ENCODE results near the gene TMEM183A.
"Not testable (repeated sequence)": the region's sequence is repeated elsewhere in the genome, so short reads cannot be mapped to it uniquely, and the experiment has no call there.

Gene TMEM183A

GRCh38 chr1:203006948-203007871 is at the start of gene TMEM183A:
TMEM183A (plus strand) TSS chr1:203007374; CDS start chr1:203007466, 92 bp downstream.
- DNase-seq (ENCODE audit: low spot score) = peak; percentile 93

- DNase-seq (ENCODE audit: low spot score) = peak; percentile 88
Observed at GRCh38 chr1:202957733-202958543, 49.2 kb upstream of the TMEM183A start, which contains the start of gene ADIPOR1. ADIPOR1 (minus strand) TSS chr1:202958312; CDS start chr1:202951070, 7,242 bp downstream.

- no peak for DNase-seq (ENCODE audit: low spot score)
Observed at GRCh38 chr1:202958544-202959275, 48.5 kb upstream of the TMEM183A start.

GRCh38 chr1:202959276-202959620 is 47.9 kb upstream of the TMEM183A start:
- DNase-seq (ENCODE audit: low spot score) = no peak

GRCh38 chr1:202961220-202961880 is 45.8 kb upstream of the TMEM183A start:
- DNase-seq (ENCODE audit: low spot score) = no peak

GRCh38 chr1:202964791-202965410 is 42.3 kb upstream of the TMEM183A start:
- DNase-seq (ENCODE audit: low spot score) = no peak

GRCh38 chr1:202965422-202965821 is 41.8 kb upstream of the TMEM183A start:
- no peak for DNase-seq (ENCODE audit: low spot score)

- DNase-seq (ENCODE audit: low spot score) = no peak
Observed at GRCh38 chr1:202966006-202966898, 40.9 kb upstream of the TMEM183A start.

GRCh38 chr1:202967684-202968281 is 39.4 kb upstream of the TMEM183A start:
- DNase-seq (ENCODE audit: low spot score) = peak; percentile 37

GRCh38 chr1:202968351-202968750 is 38.8 kb upstream of the TMEM183A start:
- no peak for DNase-seq (ENCODE audit: low spot score)

GRCh38 chr1:202968895-202969295 is 38.3 kb upstream of the TMEM183A start:
- peak; percentile 78 for DNase-seq (ENCODE audit: low spot score)

GRCh38 chr1:202972046-202972445 is 35.1 kb upstream of the TMEM183A start:
- DNase-seq (ENCODE audit: low spot score) = no peak

- no peak for DNase-seq (ENCODE audit: low spot score)
Observed at GRCh38 chr1:202974856-202975255, 32.3 kb upstream of the TMEM183A start.

GRCh38 chr1:202976633-202977032 is 30.5 kb upstream of the TMEM183A start:
- no peak for DNase-seq (ENCODE audit: low spot score)

GRCh38 chr1:202979459-202979858 is 27.7 kb upstream of the TMEM183A start:
- DNase-seq (ENCODE audit: low spot score) = no peak

- DNase-seq (ENCODE audit: low spot score) = no peak
Observed at GRCh38 chr1:202981939-202982338, 25.2 kb upstream of the TMEM183A start.

- DNase-seq (ENCODE audit: low spot score) = no peak
Observed at GRCh38 chr1:202982715-202983430, 24.3 kb upstream of the TMEM183A start.

GRCh38 chr1:202986120-202986519 is 21.1 kb upstream of the TMEM183A start:
- not testable (repeated sequence) for DNase-seq (ENCODE audit: low spot score)

GRCh38 chr1:202987255-202987654 is 19.9 kb upstream of the TMEM183A start:
- DNase-seq (ENCODE audit: low spot score) = no peak
